SK-N-SH (cell line): ENCODE results near the gene NACAD. TPM values are rescaled to one million over a fixed set of nuclear protein-coding genes. Genes with fewer than 3 reads are reported as not detected.
A peak's percentile ranks its signal among the peaks of the same experiment; 100 is the strongest.

Source experiments
- CTCF ChIA-PET: fragments of 300-600, 350-600 bp; formaldehyde crosslinking; extraction: SDS; loops from one replicate; lab custom pipeline; 2021; lab: Yijun Ruan, JAX
- POLR2A ChIA-PET: fragments of 350-600 bp; sonication (Branson Sonifier 250); formaldehyde crosslinking; extraction: SDS; loops from one replicate; lab custom pipeline; 2020; ENCODE audit warnings: antibody characterized with exemption, inconsistent platforms; lab: Yijun Ruan, JAX
- DNase-seq: peaks from one replicate; pipeline ENCODE4 v3.0.0; 2012
- H2AFZ ChIP-seq: fragments of 200-600 bp; sonication (generic); 2 replicates; pipeline ENCODE4 v1.8.1; 2016; ENCODE audit warnings: antibody characterized with exemption, mild to moderate bottlenecking, low read depth
- H3F3A ChIP-seq: fragments of 200-600 bp; sonication (generic); replicated peaks from 2 replicates; pipeline ENCODE3; 2016; ENCODE audit warnings: antibody characterized with exemption, mild to moderate bottlenecking; ENCODE audit not compliant: insufficient read depth
- H3K27ac ChIP-seq, 2 experiments: fragments of 200-500 bp in 1 of 2; fragments of 200-600 bp in 1 of 2; sonication (Bioruptor generic) in 1 of 2; sonication (generic), shearing (Covaris generic) in 1 of 2; 2 replicates each; pipeline versions ENCODE4 v1.5.1 to v1.6.1; 2014 to 2016; ENCODE audit warnings: low read depth in 2 of 2, inconsistent platforms in 1 of 2, low read length in 1 of 2, mild to moderate bottlenecking in 1 of 2, mixed read lengths in 1 of 2
- H3K27me3 ChIP-seq: fragments of 200-600 bp; sonication (generic), shearing (Covaris generic); 2 replicates; pipeline ENCODE4 v1.6.1; 2016; ENCODE audit warnings: mixed run types; ENCODE audit not compliant: insufficient read depth
- H3K36me3 ChIP-seq, 2 experiments: fragments of 200-500 bp in 1 of 2; fragments of 200-600 bp in 1 of 2; sonication (Bioruptor generic) in 1 of 2; sonication (generic) in 1 of 2; replicated peaks in 1 of 2; 2 replicates each; pipeline versions ENCODE3 to v1.5.1; 2014 to 2016; ENCODE audit warnings: low read length in 1 of 2, mild to moderate bottlenecking in 1 of 2; ENCODE audit not compliant: insufficient read depth in 2 of 2, control insufficient read depth in 1 of 2
- H3K4me1 ChIP-seq, 2 experiments: fragments of 200-500 bp in 1 of 2; fragments of 200-600 bp in 1 of 2; sonication (Bioruptor generic) in 1 of 2; sonication (generic), shearing (Covaris generic) in 1 of 2; 2 replicates each; pipeline versions ENCODE4 v1.5.1 to v1.6.1; 2014 to 2016; ENCODE audit warnings: low read depth in 1 of 2, low read length in 1 of 2, mixed run types in 1 of 2; ENCODE audit not compliant: insufficient read depth in 2 of 2, control insufficient read depth in 1 of 2
- H3K4me2 ChIP-seq: fragments of 200-600 bp; sonication (generic), shearing (Covaris generic); 2 replicates; pipeline ENCODE4 v1.6.1; 2017; ENCODE audit warnings: mixed run types
- H3K4me3 ChIP-seq, 2 experiments: fragments of 200-500 bp in 1 of 2; fragments of 200-600 bp in 1 of 2; sonication (Bioruptor generic) in 1 of 2; sonication (generic), shearing (Covaris generic) in 1 of 2; 2 replicates each; pipeline versions ENCODE4 v1.5.1 to v1.8.1; 2014 to 2016; ENCODE audit warnings: low read depth in 2 of 2, inconsistent platforms in 1 of 2, low read length in 1 of 2, mild to moderate bottlenecking in 1 of 2, mixed read lengths in 1 of 2, moderate library complexity in 1 of 2
- H3K79me2 ChIP-seq: fragments of 200-600 bp; sonication (generic); 2 replicates; pipeline ENCODE4 v1.8.1; 2017; ENCODE audit warnings: mild to moderate bottlenecking; ENCODE audit not compliant: insufficient read depth
- H3K9ac ChIP-seq: fragments of 200-600 bp; sonication (generic); 2 replicates; pipeline ENCODE4 v1.6.1; 2017; ENCODE audit warnings: mixed run types
- H3K9me2 ChIP-seq: fragments of 200-600 bp; sonication (generic); 2 replicates; pipeline ENCODE4 v1.6.1; 2017; ENCODE audit warnings: mixed run types
- H3K9me3 ChIP-seq: fragments of 200-600 bp; sonication (generic); 2 replicates; pipeline ENCODE4 v1.6.1; 2017; ENCODE audit warnings: mixed run types, mild to moderate bottlenecking, moderate library complexity
- H4K20me1 ChIP-seq: fragments of 200-600 bp; sonication (generic); 2 replicates; pipeline ENCODE4 v1.6.1; 2017; ENCODE audit warnings: mild to moderate bottlenecking, mixed run types; ENCODE audit not compliant: insufficient read depth
- ELF1 ChIP-seq: IDR thresholded peaks from 2 replicates; pipeline ENCODE4 v1.4.0; 2012
- EP300 ChIP-seq, 2 experiments: IDR thresholded peaks; 2 replicates each; pipeline versions ENCODE4 v1.4.0 to v1.6.1; 2012; ENCODE audit warnings: borderline replicate concordance in 1 of 2, low read depth in 1 of 2, low read length in 1 of 2
- EZH2phosphoT487 ChIP-seq: fragments of 200-600 bp; sonication (generic); IDR thresholded peaks from 2 replicates; pipeline ENCODE4 v1.6.1; 2017; ENCODE audit warnings: low read depth, mixed run types, mild to moderate bottlenecking, antibody characterized with exemption, moderate library complexity, borderline replicate concordance
- FOXM1 ChIP-seq: IDR thresholded peaks from 2 replicates; pipeline ENCODE4 v1.4.0; 2012; ENCODE audit warnings: low read depth, mild to moderate bottlenecking
- GATA2 ChIP-seq: sonication (generic); formaldehyde crosslinking; IDR thresholded peaks from 2 replicates; pipeline ENCODE4 v1.5.0; 2020; ENCODE audit warnings: mild to moderate bottlenecking, missing genetic modification reagents
- IRF3 ChIP-seq: fragments of 150-350 bp; IDR thresholded peaks from 2 replicates; pipeline ENCODE4 v1.6.1; 2016; ENCODE audit warnings: mild to moderate bottlenecking, low read depth, low read length
- MEF2A ChIP-seq: IDR thresholded peaks from 2 replicates; pipeline ENCODE4 v1.4.0; 2012; ENCODE audit warnings: low read depth, borderline replicate concordance
- NRF1 ChIP-seq: IDR thresholded peaks from 2 replicates; pipeline ENCODE4 v1.6.1; 2012; ENCODE audit warnings: low read depth, mild to moderate bottlenecking, low read length
- RAD21 ChIP-seq: IDR thresholded peaks from 2 replicates; pipeline ENCODE4 v1.6.1; 2012; ENCODE audit warnings: mild to moderate bottlenecking, low read length
- RFX5 ChIP-seq: IDR thresholded peaks from 2 replicates; pipeline ENCODE4 v1.6.1; 2012; ENCODE audit warnings: mild to moderate bottlenecking, improper control_type of control experiment, low read length
- SIN3A ChIP-seq: IDR thresholded peaks from 2 replicates; pipeline ENCODE4 v1.6.1; 2012; ENCODE audit warnings: low read depth, mild to moderate bottlenecking, low read length, moderate library complexity, borderline replicate concordance
- TCF12 ChIP-seq: IDR thresholded peaks from 2 replicates; pipeline ENCODE4 v1.4.0; 2012
- YY1 ChIP-seq: IDR thresholded peaks from 2 replicates; pipeline ENCODE4 v1.4.0; 2012; ENCODE audit warnings: low read depth, mild to moderate bottlenecking
- WGBS: methylation state at CpG from one replicate; pipeline ENCODE4 v1.1.6; 2017; ENCODE audit warnings: low lambda C conversion rate; 5-methylcytosine and 5-hydroxymethylcytosine counted together
- polyA plus RNA-seq, 3 experiments: library from polyadenylated mRNA; depleted of rRNA; stranded (reverse); fragments of >200 nt; gene quantifications; 2 replicates each; pipeline ENCODE4 v1.2.3, GENCODE V29; 2012
- TF ChIP-seq, protein P1 (sequence below): IDR thresholded peaks from 2 replicates; pipeline ENCODE4 v1.4.0; 2012; ENCODE audit warnings: low read depth, borderline replicate concordance
- TF ChIP-seq, protein P2 (sequence below): fragments of 150-350 bp; IDR thresholded peaks from 2 replicates; pipeline ENCODE4 v1.6.1; 2017; ENCODE audit warnings: antibody characterized with exemption, low read length, low read depth, borderline replicate concordance

The NACAD gene
- polyA plus RNA-seq, 1 of the 3 experiments (the other 2 are of a cell fraction) = 2.8 TPM

DNA sequence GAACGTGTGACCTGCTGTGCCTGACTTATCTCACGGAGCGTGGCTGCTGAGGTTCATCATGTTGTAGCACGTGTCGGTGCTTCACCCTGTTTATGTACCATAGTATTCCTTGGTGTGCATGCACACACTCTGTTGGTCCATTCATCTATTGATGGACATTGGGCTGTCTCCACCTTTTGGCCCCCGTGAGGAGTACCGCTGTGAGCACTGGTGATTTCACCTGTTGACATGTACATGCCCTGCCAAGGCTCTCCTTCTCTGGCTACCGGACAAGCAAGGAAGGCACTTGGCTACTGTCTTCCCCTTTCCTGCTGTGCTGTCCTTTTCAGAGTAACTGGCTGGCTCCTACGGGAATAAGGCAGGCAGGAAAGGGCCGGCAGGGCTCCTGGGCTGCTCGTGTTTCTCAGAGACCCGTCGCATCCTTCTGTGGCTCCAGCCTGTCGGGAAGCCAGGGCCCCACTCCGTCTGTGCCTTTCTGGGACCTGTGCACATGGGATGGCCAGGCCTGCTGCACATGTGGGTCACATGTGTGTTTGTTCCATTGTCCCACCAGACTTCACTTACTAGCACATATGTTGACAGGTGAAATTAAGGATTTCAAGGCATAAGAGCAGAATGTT is 40.5 kb upstream of the NACAD start:
- Histone ChIP-seq H3K9me3 (no peaks in the 10 kb centered on the region), H3K9me2 (no peaks in the 10 kb centered on the region), H3K4me1 (no peaks in the 10 kb centered on the region; a peak in 1 of 4 replicates), H3K4me2 (no peak overlapping the region), H3K9ac (no peak overlapping the region), H3K4me3 (no peak overlapping the region), H3K36me3 (no peaks in the 10 kb centered on the region), H3K27ac (no peak overlapping the region), H3K79me2 (no peaks in the 10 kb centered on the region), H4K20me1 (no peaks in the 10 kb centered on the region), H3K27me3 (no peaks in the 10 kb centered on the region), H3F3A (no peaks in the 10 kb centered on the region), H2AFZ (no peak overlapping the region)
- WGBS = 87% methylated on average over 15 of the region's 15 CpGs
- ChIA-PET POLR2A (no interaction called here), CTCF (no interaction called here)
- no peak for DNase-seq
- TF ChIP-seq IRF3 (no peak), RAD21 (0 out of 2 replicates have a peak, but pooled peaks have one; percentile 3), EZH2phosphoT487 (no peak), FOXM1 (no peak), NRF1 (no peak)

DNA sequence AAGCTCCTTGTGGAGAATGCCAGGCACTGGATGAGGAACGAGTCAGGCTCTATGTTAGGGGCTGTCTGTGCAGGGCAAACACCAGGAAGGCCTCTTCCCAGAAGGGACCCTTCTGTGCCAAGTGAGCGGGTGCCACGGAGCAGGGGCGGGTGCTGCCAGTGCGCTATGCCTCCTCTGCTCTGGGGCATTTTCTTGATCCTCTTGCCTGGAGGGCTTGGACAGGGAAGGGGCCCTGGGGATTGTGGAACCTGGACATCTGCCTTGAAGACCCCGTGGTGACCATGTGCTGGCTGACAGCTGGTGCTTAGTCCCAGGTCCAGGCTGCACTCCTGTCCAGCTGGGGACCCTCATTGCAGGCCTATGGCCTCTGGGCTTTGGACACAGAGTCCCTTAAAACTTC is 38.2 kb upstream of the NACAD start:
- peaks cover 0 to 2% of the 10 kb centered on the region in 2 experiments; a peak in 1 of 4 replicates for H3K4me1 ChIP-seq
- H3K4me3 ChIP-seq = no peak overlapping the region
- H3K79me2 ChIP-seq = no peaks in the 10 kb centered on the region
- H3K4me2 ChIP-seq = no peak overlapping the region
- no peaks in the 10 kb centered on the region for H3F3A ChIP-seq
- ChIA-PET CTCF (interaction anchor here (1.6 to 14.6 kb wide), 3 partner anchors 9 to 539 kb away, joined by 3 to 149 read pairs (median 9); partner anchors contain the start of gene TBRG4), POLR2A (interaction anchor here (0.5 to 2.0 kb wide), 2 partner anchors 15 to 16 kb away, joined by 3 to 5 read pairs; partner anchors contain the start of gene TBRG4)
- 66% methylated on average over 6 of the region's 6 CpGs for WGBS
- no peak overlapping the region for H3K9ac ChIP-seq
- no peaks in the 10 kb centered on the region for H3K36me3 ChIP-seq
- DNase-seq = no peak
- H3K27me3 ChIP-seq = no peaks in the 10 kb centered on the region
- H3K9me3 ChIP-seq = no peaks in the 10 kb centered on the region
- no peak overlapping the region for H2AFZ ChIP-seq
- no peak for TF ChIP-seq IRF3
- TF ChIP-seq EP300 (IDR thresholded peaks at IDR 0.05; ENCODE audit: borderline replicate concordance in 1 of 2, low read depth in 1 of 2, low read length in 1 of 2) = no peak
- TF ChIP-seq FOXM1 = no peak
- TF ChIP-seq MEF2A = no peak
- TF ChIP-seq GATA2 (CRISPR knock-in tag) = no peak
- TF ChIP-seq, protein P1, sequence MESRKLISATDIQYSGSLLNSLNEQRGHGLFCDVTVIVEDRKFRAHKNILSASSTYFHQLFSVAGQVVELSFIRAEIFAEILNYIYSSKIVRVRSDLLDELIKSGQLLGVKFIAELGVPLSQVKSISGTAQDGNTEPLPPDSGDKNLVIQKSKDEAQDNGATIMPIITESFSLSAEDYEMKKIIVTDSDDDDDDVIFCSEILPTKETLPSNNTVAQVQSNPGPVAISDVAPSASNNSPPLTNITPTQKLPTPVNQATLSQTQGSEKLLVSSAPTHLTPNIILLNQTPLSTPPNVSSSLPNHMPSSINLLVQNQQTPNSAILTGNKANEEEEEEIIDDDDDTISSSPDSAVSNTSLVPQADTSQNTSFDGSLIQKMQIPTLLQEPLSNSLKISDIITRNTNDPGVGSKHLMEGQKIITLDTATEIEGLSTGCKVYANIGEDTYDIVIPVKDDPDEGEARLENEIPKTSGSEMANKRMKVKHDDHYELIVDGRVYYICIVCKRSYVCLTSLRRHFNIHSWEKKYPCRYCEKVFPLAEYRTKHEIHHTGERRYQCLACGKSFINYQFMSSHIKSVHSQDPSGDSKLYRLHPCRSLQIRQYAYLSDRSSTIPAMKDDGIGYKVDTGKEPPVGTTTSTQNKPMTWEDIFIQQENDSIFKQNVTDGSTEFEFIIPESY = no peak
- TF ChIP-seq TCF12 = no peak
- TF ChIP-seq RFX5 = no peak
- TF ChIP-seq RAD21 = no peak
- TF ChIP-seq, protein P2, sequence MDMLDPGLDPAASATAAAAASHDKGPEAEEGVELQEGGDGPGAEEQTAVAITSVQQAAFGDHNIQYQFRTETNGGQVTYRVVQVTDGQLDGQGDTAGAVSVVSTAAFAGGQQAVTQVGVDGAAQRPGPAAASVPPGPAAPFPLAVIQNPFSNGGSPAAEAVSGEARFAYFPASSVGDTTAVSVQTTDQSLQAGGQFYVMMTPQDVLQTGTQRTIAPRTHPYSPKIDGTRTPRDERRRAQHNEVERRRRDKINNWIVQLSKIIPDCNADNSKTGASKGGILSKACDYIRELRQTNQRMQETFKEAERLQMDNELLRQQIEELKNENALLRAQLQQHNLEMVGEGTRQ = no peak
- TF ChIP-seq ELF1 = no peak
- no peak for TF ChIP-seq YY1
- no peak for TF ChIP-seq SIN3A
- no peaks in the 10 kb centered on the region for H4K20me1 ChIP-seq
- no peak overlapping the region for H3K27ac ChIP-seq
- H3K9me2 ChIP-seq = no peaks in the 10 kb centered on the region
